Measurements from ENCODE around the gene SOX15.

Gene SOX15

DNA sequence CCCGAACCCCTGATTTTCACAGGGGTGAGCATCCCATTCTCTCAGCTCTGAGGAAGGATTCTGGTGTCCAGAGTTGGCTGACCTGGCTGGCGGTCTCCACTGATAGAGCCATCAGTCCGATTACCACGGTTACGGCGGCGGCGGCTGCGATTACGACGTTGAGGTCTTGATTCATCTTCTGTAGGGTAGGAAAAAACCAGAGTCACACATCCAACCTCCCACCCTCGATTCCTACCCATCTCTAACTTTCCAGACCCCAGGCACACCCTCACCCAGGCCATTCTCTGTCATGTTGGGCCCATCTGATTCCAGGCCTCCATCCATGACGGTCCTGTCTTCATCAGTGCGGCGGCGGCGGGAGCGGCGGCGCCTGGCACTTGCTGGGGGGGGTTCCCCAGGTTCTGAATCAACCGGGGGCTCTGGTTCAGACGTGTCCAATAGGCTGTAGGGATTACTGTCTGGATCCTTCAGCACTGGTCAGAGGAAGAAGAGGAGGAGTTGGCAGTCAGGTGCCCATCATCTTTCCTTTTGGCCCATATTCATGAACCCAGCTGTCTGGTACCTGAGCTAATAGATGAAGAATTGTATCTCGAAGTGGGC lies 2.6 kb upstream of the SOX15 start:
- ATAC-seq (ENCODE audit: insufficient read depth, low read depth), result no peak

DNA sequence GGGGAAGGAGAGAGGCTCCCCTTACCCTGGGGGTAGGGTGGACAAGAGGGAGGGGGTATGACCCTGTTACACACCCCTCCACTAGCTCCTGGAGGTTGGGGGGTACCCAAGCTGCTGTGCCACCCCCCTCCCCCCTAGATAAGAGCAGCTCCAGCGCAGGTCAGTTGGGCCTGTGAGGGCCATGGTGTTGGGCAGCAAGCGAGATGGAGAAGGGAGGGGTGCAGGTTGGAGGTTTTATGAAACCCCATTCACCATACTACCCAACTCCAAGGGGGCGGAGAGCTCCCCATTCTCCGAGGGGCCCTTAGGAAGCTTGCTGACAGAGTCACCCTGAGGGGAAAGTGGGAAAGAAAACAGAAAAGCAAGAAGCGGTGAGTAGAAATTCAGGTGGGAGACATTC lies 1.7 kb upstream of the SOX15 start:
- H3K36me3 ChIP-seq (ENCODE audit: insufficient read depth, low read length), result peaks cover 97% of the 10 kb centered on the region
- H4K20me1 ChIP-seq (ENCODE audit: insufficient read depth, low read length), result 0 out of 2 replicates have a peak, but pooled peaks cover 3% of the 10 kb centered on the region
- no peak overlapping the region for H3K4me2 ChIP-seq (ENCODE audit: insufficient read depth, low read length)
- no peak overlapping the region for H3K4me3 ChIP-seq (ENCODE audit: low read depth in 1 of 2, low read length in 2 of 2)
- peaks cover 3% of the 10 kb centered on the region; the same call in 1 of the 2 replicates for H3K79me2 ChIP-seq (ENCODE audit: insufficient read depth, low read length)
- H3K4me1 ChIP-seq (ENCODE audit: insufficient read depth, low read length), result no peaks in the 10 kb centered on the region
- H3K9ac ChIP-seq (ENCODE audit: low read depth, low read length), result no peak overlapping the region
- no peaks in the 10 kb centered on the region for H3K9me3 ChIP-seq (ENCODE audit: insufficient read depth, low read length, severe bottlenecking)
- H3K27ac ChIP-seq (ENCODE audit: low read length), result no peak overlapping the region
- no peak for TF ChIP-seq EZH2 (IDR thresholded peaks at IDR 0.05; ENCODE audit: borderline replicate concordance, low read depth, low read length, severe bottlenecking)
- TF ChIP-seq, protein P1, sequence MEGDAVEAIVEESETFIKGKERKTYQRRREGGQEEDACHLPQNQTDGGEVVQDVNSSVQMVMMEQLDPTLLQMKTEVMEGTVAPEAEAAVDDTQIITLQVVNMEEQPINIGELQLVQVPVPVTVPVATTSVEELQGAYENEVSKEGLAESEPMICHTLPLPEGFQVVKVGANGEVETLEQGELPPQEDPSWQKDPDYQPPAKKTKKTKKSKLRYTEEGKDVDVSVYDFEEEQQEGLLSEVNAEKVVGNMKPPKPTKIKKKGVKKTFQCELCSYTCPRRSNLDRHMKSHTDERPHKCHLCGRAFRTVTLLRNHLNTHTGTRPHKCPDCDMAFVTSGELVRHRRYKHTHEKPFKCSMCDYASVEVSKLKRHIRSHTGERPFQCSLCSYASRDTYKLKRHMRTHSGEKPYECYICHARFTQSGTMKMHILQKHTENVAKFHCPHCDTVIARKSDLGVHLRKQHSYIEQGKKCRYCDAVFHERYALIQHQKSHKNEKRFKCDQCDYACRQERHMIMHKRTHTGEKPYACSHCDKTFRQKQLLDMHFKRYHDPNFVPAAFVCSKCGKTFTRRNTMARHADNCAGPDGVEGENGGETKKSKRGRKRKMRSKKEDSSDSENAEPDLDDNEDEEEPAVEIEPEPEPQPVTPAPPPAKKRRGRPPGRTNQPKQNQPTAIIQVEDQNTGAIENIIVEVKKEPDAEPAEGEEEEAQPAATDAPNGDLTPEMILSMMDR (IDR thresholded peaks at IDR 0.05; ENCODE audit: borderline replicate concordance, extremely low read depth, low read length, poor library complexity, severe bottlenecking), result no peak
- ATAC-seq (ENCODE audit: insufficient read depth, low read depth) (no peak), DNase-seq (no peak)
- H3K27me3 ChIP-seq (ENCODE audit: insufficient read depth, low read length, poor library complexity), result no peaks in the 10 kb centered on the region
- no peak overlapping the region for H2AFZ ChIP-seq (ENCODE audit: low read depth, low read length)

More for the DNA sequence above, 2.6 kb upstream of the SOX15 start:
- H3K27me3 ChIP-seq (ENCODE audit: insufficient read depth, low read length, poor library complexity), result no peaks in the 10 kb centered on the region
- DNase-seq, result no peak
- H3K4me2 ChIP-seq (ENCODE audit: insufficient read depth, low read length), result no peak overlapping the region
- H3K36me3 ChIP-seq (ENCODE audit: insufficient read depth, low read length), result peaks cover 97% of the 10 kb centered on the region
- H4K20me1 ChIP-seq (ENCODE audit: insufficient read depth, low read length), result 0 out of 2 replicates have a peak, but pooled peaks cover 3% of the 10 kb centered on the region
- H3K9me3 ChIP-seq (ENCODE audit: insufficient read depth, low read length, severe bottlenecking), result no peaks in the 10 kb centered on the region
- TF ChIP-seq EZH2 (IDR thresholded peaks at IDR 0.05; ENCODE audit: borderline replicate concordance, low read depth, low read length, severe bottlenecking), result no peak
- TF ChIP-seq, protein P1 (IDR thresholded peaks at IDR 0.05; ENCODE audit: borderline replicate concordance, extremely low read depth, low read length, poor library complexity, severe bottlenecking), result no peak
- no peak overlapping the region for H3K4me3 ChIP-seq (ENCODE audit: low read depth in 1 of 2, low read length in 2 of 2)
- H3K9ac ChIP-seq (ENCODE audit: low read depth, low read length), result no peak overlapping the region
- no peak overlapping the region for H3K27ac ChIP-seq (ENCODE audit: low read length)
- no peaks in the 10 kb centered on the region for H3K4me1 ChIP-seq (ENCODE audit: insufficient read depth, low read length)
- H3K79me2 ChIP-seq (ENCODE audit: insufficient read depth, low read length), result 0 out of 2 replicates have a peak, but pooled peaks cover 1% of the 10 kb centered on the region
- H2AFZ ChIP-seq (ENCODE audit: low read depth, low read length), result no peak overlapping the region

DNA sequence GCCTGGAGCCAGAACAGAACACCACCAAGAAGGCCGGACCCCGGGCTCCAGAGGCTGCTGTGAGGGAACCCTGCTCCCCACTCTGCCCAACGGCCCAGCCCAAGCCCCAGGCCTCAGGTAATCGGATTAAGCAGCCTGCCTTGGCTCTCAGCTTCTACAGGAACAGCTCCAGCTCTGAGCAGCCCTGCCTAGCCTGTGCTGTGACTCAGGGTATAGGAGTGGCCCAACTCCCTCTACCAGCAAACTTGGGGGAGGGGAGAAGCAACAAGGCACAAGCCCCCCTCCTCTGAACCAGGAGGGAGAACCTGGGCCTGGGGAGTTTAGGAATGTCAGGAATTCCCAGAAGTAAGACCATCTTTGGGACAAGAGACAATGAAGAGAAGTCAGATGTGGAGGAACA lies 849 bp upstream of the SOX15 start:
- no peak for DNase-seq
- TF ChIP-seq EZH2 (IDR thresholded peaks at IDR 0.05; ENCODE audit: borderline replicate concordance, low read depth, low read length, severe bottlenecking), result no peak
- TF ChIP-seq, protein P1 (IDR thresholded peaks at IDR 0.05; ENCODE audit: borderline replicate concordance, extremely low read depth, low read length, poor library complexity, severe bottlenecking), result no peak
- H3K4me2 ChIP-seq (ENCODE audit: insufficient read depth, low read length), result no peak overlapping the region
- H3K9me3 ChIP-seq (ENCODE audit: insufficient read depth, low read length, severe bottlenecking), result no peaks in the 10 kb centered on the region
- no peak overlapping the region for H3K9ac ChIP-seq (ENCODE audit: low read depth, low read length)
- no peak overlapping the region for H3K27ac ChIP-seq (ENCODE audit: low read length)
- H3K4me3 ChIP-seq (ENCODE audit: low read depth in 1 of 2, low read length in 2 of 2), result no peak overlapping the region
- peaks cover 2% of the 10 kb centered on the region for H3K4me1 ChIP-seq (ENCODE audit: insufficient read depth, low read length)
- no peak overlapping the region for H2AFZ ChIP-seq (ENCODE audit: low read depth, low read length)
- 0 out of 2 replicates have a peak, but pooled peaks cover 3% of the 10 kb centered on the region for H4K20me1 ChIP-seq (ENCODE audit: insufficient read depth, low read length)
- no peaks in the 10 kb centered on the region for H3K27me3 ChIP-seq (ENCODE audit: insufficient read depth, low read length, poor library complexity)
- ATAC-seq (ENCODE audit: insufficient read depth, low read depth), result 0 out of 3 replicates have a peak, but pooled peaks have one; percentile 20
- peaks cover 9% of the 10 kb centered on the region for H3K79me2 ChIP-seq (ENCODE audit: insufficient read depth, low read length)
- peaks cover 95% of the 10 kb centered on the region for H3K36me3 ChIP-seq (ENCODE audit: insufficient read depth, low read length)

All from DND-41 (cell line).